Lung (tissue), 12 donors: Measurements from ENCODE around the gene PRSS33. TPM values are rescaled to one million over a fixed set of nuclear protein-coding genes. Genes with fewer than 3 reads are reported as not detected.

Experiments
- ATAC-seq: fragments of 200-7000 bp; cut with Tn5 transposase; one replicate; pipeline ENCODE4 v1.9.1; 2020; ENCODE audit warnings: moderate number of reproducible peaks; ENCODE audit not compliant: insufficient read depth, low FRiP score
- DNase-seq, 3 donors: peaks; one replicate each; pipeline ENCODE4 v3.0.0-alpha.2; 2013 to 2017
- H3K27ac ChIP-seq, 2 donors: one replicate each; pipeline ENCODE4 v1.5.1; 2013; ENCODE audit warnings: mild to moderate bottlenecking in 2 of 2, moderate library complexity in 2 of 2, control low read depth in 1 of 2, inconsistent platforms in 1 of 2, low read depth in 1 of 2, low read length in 1 of 2
- H3K27me3 ChIP-seq, 3 donors: one replicate each; pipeline ENCODE4 v1.5.1; 2013; ENCODE audit warnings: low read length in 2 of 3; ENCODE audit not compliant: control insufficient read depth in 3 of 3, insufficient read depth in 3 of 3
- H3K36me3 ChIP-seq, 4 donors: one replicate each; pipeline ENCODE4 v1.5.1; 2013; ENCODE audit warnings: low read length in 4 of 4, mild to moderate bottlenecking in 1 of 4, moderate library complexity in 1 of 4; ENCODE audit not compliant: control insufficient read depth in 4 of 4, insufficient read depth in 4 of 4
- H3K4me1 ChIP-seq, 5 donors: one replicate each; pipeline ENCODE4 v1.5.1; 2013; ENCODE audit warnings: low read length in 5 of 5, mild to moderate bottlenecking in 2 of 5, moderate library complexity in 1 of 5; ENCODE audit not compliant: control insufficient read depth in 5 of 5, insufficient read depth in 5 of 5
- H3K4me3 ChIP-seq: one replicate; pipeline ENCODE4 v1.5.1; 2013; ENCODE audit warnings: mild to moderate bottlenecking, control low read depth, moderate library complexity
- H3K9ac ChIP-seq, 2 donors: one replicate each; pipeline ENCODE4 v1.5.1; 2013; ENCODE audit warnings: low read length in 2 of 2, control low read depth in 1 of 2; ENCODE audit not compliant: insufficient read depth in 1 of 2
- H3K9me3 ChIP-seq, 4 donors: one replicate each; pipeline ENCODE4 v1.5.1; 2013; ENCODE audit warnings: low read length in 3 of 4, mild to moderate bottlenecking in 1 of 4, moderate library complexity in 1 of 4; ENCODE audit not compliant: control insufficient read depth in 4 of 4, insufficient read depth in 3 of 4
- CTCF ChIP-seq: IDR thresholded peaks from 2 replicates; pipeline ENCODE4 v1.5.1; 2012; ENCODE audit warnings: mild to moderate bottlenecking; ENCODE audit errors: control extremely low read depth, extremely low read depth
- WGBS, 2 donors: extraction: QIAGEN DNeasy Blood & Tissue Kit; methylation state at CpG; one replicate each; pipeline ENCODE4 v1.1.7; 2013; 5-methylcytosine and 5-hydroxymethylcytosine counted together
- polyA plus RNA-seq, 2 donors: library from polyadenylated mRNA; stranded (reverse); fragments of 200-250 nt; gene quantifications; one replicate each; pipeline ENCODE4 v1.2.1, GENCODE V29; 2013
- total RNA-seq, 2 donors: library from RNA; depleted of rRNA in 1 of 2; stranded (reverse); fragments of >200 nt in 1 of 2; gene quantifications; one replicate each; pipeline ENCODE4 v1.2.1, GENCODE V29; 2014 to 2021
- donor health status: control.
- donor health status: control.
- donor health status: Bipolar disorder and iron deficiency.
- donor health status: healthy.
- donor health status: DM: yes; HTN: yes; CAD: no.

The PRSS33 gene
- total and polyA plus RNA-seq, 4 donors = 0.08 to 0.12 TPM; not detected in 2

- Histone ChIP-seq H3K9me3 (peaks cover 0 to 2% (median under 1%) of the 10 kb centered on the region in 4 donors), H3K4me1 (peaks cover 0 to 4% (median 0%) of the 10 kb centered on the region in 5 donors), H3K27me3 (no peaks in the 10 kb centered on the region), H3K36me3 (peaks cover 63 to 95% (median 80%) of the 10 kb centered on the region in 4 donors), H3K4me3 (no peak overlapping the region), H3K9ac (no peak overlapping the region), H3K27ac (no peak overlapping the region)
- ATAC-seq = no peak
- WGBS, 2 donors = 94 to 95% methylated on average over 19 of the region's 19 CpGs
- no peak for DNase-seq
- no peak for TF ChIP-seq CTCF
Measured at GRCh38 chr16:2767140-2767731, 20.1 kb downstream of the PRSS33 start.

- H3K27me3 ChIP-seq = no peaks in the 10 kb centered on the region
- peaks cover 69 to 95% (median 87%) of the 10 kb centered on the region in 4 donors for H3K36me3 ChIP-seq
- no peak for DNase-seq
- no peak for ATAC-seq
- WGBS, 2 donors = 97 to 98% methylated on average over 44 of the region's 44 CpGs
- H3K27ac ChIP-seq = no peak overlapping the region
- no peak for TF ChIP-seq CTCF
- H3K9me3 ChIP-seq = peaks cover 0 to 2% (median under 1%) of the 10 kb centered on the region in 4 donors
- H3K4me1 ChIP-seq = peaks cover 0 to 4% (median 0%) of the 10 kb centered on the region in 5 donors
- H3K4me3 ChIP-seq = no peak overlapping the region
- H3K9ac ChIP-seq = no peak overlapping the region
Measured at GRCh38 chr16:2766430-2767139, 20.8 kb downstream of the PRSS33 start.

- ATAC-seq = no peak
- peaks cover 0 to 4% (median 0%) of the 10 kb centered on the region in 5 donors for H3K4me1 ChIP-seq
- H3K27ac ChIP-seq = no peak overlapping the region
- TF ChIP-seq CTCF = no peak
- peaks cover 65 to 92% (median 89%) of the 10 kb centered on the region in 4 donors for H3K36me3 ChIP-seq
- H3K27me3 ChIP-seq = no peaks in the 10 kb centered on the region
- H3K4me3 ChIP-seq = no peak overlapping the region
- 98% methylated on average over 73 of the region's 73 CpGs for WGBS, 2 donors
- peaks cover 0 to 3% (median 1%) of the 10 kb centered on the region in 4 donors for H3K9me3 ChIP-seq
- DNase-seq = no peak
- no peak overlapping the region for H3K9ac ChIP-seq
Measured at GRCh38 chr16:2765462-2766404, 21.6 kb downstream of the PRSS33 start.
